ENCODE results near the gene JAK1.

- no peak for TF ChIP-seq CTCF (IDR thresholded peaks at IDR 0.05; ENCODE audit: low read length)
- no peak for TF ChIP-seq EZH2 (optimal IDR thresholded peaks at IDR 0.05; ENCODE audit: low read depth, low read length)
- TF ChIP-seq EZH2phosphoT487 (IDR thresholded peaks at IDR 0.05; ENCODE audit: low read length): no peak
Measured at GRCh38 chr1:64915381-64916274, 50.7 kb downstream of the JAK1 start.

Measured in MM.1S (cell line).